Astrocyte of the spinal cord (primary cell): ENCODE results near the gene GRK5.

Source experiments
- DNase-seq: peaks from one replicate; pipeline ENCODE4 v3.0.0; 2011; ENCODE audit warnings: low read depth, low spot score
- H3K4me3 ChIP-seq: 2 replicates; pipeline ENCODE4 v1.5.1; 2011; ENCODE audit warnings: low read depth, mild to moderate bottlenecking, low read length, moderate library complexity
- CTCF ChIP-seq: IDR thresholded peaks from 2 replicates; pipeline ENCODE4 v1.5.1; 2012; ENCODE audit warnings: low read depth, mild to moderate bottlenecking, low read length, inconsistent platforms
- in situ Hi-C: cut with HindIII; loops from 2 replicates; pipeline ENCODE4 v1.10.0; 2017; ENCODE audit warnings: low sequenced_read_pairs

The GRK5 gene

GRCh38 chr10:119284679-119285096 is 77.3 kb downstream of the GRK5 start:
- in situ Hi-C loops, result no loop called here
- no peak overlapping the region for H3K4me3 ChIP-seq
- DNase-seq, result no peak
- no peak for TF ChIP-seq CTCF

GRCh38 chr10:119285495-119286267 is 78.3 kb downstream of the GRK5 start:
- H3K4me3 ChIP-seq, result no peak overlapping the region
- in situ Hi-C loops, result no loop called here
- DNase-seq, result peak; percentile 35
- no peak for TF ChIP-seq CTCF

GRCh38 chr10:119286516-119286915 is 79.1 kb downstream of the GRK5 start:
- in situ Hi-C loops, result no loop called here
- DNase-seq, result no peak
- no peak overlapping the region for H3K4me3 ChIP-seq
- TF ChIP-seq CTCF, result no peak

GRCh38 chr10:119286983-119287633 is 79.7 kb downstream of the GRK5 start:
- in situ Hi-C loops, result no loop called here
- TF ChIP-seq CTCF, result no peak
- no peak for DNase-seq
- no peak overlapping the region for H3K4me3 ChIP-seq

- no peak for DNase-seq
- H3K4me3 ChIP-seq, result no peak overlapping the region
- TF ChIP-seq CTCF, result no peak
- in situ Hi-C loops, result no loop called here
These were observed 81.2 kb downstream of the GRK5 start for GRCh38 chr10:119288574-119289001.

GRCh38 chr10:119289227-119289920 is 82.0 kb downstream of the GRK5 start:
- no peak for TF ChIP-seq CTCF
- DNase-seq, result no peak
- in situ Hi-C loops, result no loop called here
- no peak overlapping the region for H3K4me3 ChIP-seq
